Prostate gland (tissue), 2 donors: Measurements from ENCODE around the gene PPP1R3E.

ENCODE experiments used
- POLR2A ChIP-seq: fragments of 450-650 bp; IDR thresholded peaks from one replicate; pipeline ENCODE4 v1.6.1; 2016; ENCODE audit warnings: antibody characterized with exemption, mild to moderate bottlenecking
- POLR2AphosphoS5 ChIP-seq: sonication (generic); formaldehyde crosslinking; IDR thresholded peaks from one replicate; pipeline ENCODE4 v1.6.1; 2017; ENCODE audit warnings: antibody characterized with exemption
- TF ChIP-seq, protein P1 (sequence below), 4 experiments: fragments of 200-600 bp in 2 of 4; fragments of 450-650 bp in 2 of 4; sonication (generic) in 2 of 4; IDR thresholded peaks; 1 replicate in 3 of 4; 2 replicates in 1 of 4; pipeline ENCODE4 v1.5.1; 2016 to 2019; ENCODE audit warnings: antibody characterized with exemption in 4 of 4, mild to moderate bottlenecking in 2 of 4, moderate library complexity in 2 of 4

DNA sequence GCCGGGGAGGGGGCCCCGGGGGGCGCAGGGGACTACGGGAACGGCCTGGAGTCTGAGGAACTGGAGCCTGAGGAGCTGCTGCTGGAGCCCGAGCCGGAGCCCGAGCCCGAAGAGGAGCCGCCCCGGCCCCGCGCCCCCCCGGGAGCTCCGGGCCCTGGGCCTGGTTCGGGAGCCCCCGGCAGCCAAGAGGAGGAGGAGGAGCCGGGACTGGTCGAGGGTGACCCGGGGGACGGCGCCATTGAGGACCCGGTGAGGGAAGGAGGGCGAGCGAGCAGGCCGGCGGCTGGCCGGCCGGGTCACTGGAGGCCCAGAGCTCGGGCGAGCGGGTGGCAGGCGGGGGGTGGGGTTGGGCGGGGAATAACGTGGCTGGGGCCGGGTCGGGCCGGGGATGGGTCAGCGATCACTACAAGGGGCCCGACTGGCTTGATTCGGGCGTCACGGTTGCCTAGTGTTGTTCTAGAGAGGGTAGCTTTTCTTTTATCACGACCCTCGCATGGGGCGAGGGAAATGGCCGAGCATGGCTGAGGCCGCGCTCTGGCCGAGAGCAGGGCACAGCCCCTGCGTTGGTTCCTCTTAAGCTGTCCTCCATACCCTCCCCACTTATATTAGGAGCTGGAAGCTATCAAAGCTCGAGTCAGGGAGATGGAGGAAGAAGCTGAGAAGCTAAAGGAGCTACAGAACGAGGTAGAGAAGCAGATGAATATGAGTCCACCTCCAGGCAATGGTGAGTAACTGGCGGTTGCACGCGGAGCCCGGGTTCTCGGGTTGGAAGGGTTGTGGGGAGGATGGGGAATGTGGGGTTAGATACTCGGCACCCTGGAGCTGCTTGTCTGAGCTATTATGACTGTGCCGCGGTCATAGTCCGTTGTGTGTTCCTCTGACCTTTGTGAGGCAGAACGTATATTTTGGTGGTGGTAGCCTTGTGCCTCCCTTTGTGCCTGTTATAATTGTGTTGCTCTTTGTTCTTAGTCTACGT, 19.2 kb upstream of the PPP1R3E start:
- TF ChIP-seq, protein P1, sequence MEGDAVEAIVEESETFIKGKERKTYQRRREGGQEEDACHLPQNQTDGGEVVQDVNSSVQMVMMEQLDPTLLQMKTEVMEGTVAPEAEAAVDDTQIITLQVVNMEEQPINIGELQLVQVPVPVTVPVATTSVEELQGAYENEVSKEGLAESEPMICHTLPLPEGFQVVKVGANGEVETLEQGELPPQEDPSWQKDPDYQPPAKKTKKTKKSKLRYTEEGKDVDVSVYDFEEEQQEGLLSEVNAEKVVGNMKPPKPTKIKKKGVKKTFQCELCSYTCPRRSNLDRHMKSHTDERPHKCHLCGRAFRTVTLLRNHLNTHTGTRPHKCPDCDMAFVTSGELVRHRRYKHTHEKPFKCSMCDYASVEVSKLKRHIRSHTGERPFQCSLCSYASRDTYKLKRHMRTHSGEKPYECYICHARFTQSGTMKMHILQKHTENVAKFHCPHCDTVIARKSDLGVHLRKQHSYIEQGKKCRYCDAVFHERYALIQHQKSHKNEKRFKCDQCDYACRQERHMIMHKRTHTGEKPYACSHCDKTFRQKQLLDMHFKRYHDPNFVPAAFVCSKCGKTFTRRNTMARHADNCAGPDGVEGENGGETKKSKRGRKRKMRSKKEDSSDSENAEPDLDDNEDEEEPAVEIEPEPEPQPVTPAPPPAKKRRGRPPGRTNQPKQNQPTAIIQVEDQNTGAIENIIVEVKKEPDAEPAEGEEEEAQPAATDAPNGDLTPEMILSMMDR (IDR thresholded peaks at IDR 0.05): no peak
- TF ChIP-seq POLR2AphosphoS5 (no peak), POLR2A (no peak)
